Kidney epithelial cell (primary cell): ENCODE data around the gene CTSE. TPM values are rescaled to one million over a fixed set of nuclear protein-coding genes. Genes with fewer than 3 reads are reported as not detected.

ENCODE experiments used
- DNase-seq: peaks from one replicate; pipeline ENCODE4 v3.0.0-alpha.2; 2010; ENCODE audit warnings: low read depth
- H3K27me3 ChIP-seq: 2 replicates; pipeline ENCODE4 v1.6.0; 2011; ENCODE audit warnings: low read length; ENCODE audit not compliant: control insufficient read depth, insufficient read depth
- H3K36me3 ChIP-seq: 2 replicates; pipeline ENCODE4 v1.5.1; 2011; ENCODE audit warnings: low read length; ENCODE audit not compliant: control insufficient read depth, insufficient read depth
- H3K4me3 ChIP-seq: 2 replicates; pipeline ENCODE4 v1.5.1; 2011; ENCODE audit warnings: low read depth, mild to moderate bottlenecking, control low read depth, low read length
- total RNA-seq: library from RNA; depleted of rRNA; stranded (reverse); fragments of >200 nt; gene quantifications from 2 replicates; pipeline ENCODE4 v1.2.3, GENCODE V29; 2015
- TF ChIP-seq, protein P1 (sequence below): IDR thresholded peaks from 2 replicates; pipeline ENCODE4 v1.5.1; 2011; ENCODE audit warnings: mild to moderate bottlenecking, moderate library complexity, low read length, control low read depth, inconsistent platforms; ENCODE audit not compliant: insufficient read depth, poor library complexity, severe bottlenecking

The CTSE gene
- total RNA-seq, 1 donor from 2014 or later: not detected

- TF ChIP-seq, protein P1, sequence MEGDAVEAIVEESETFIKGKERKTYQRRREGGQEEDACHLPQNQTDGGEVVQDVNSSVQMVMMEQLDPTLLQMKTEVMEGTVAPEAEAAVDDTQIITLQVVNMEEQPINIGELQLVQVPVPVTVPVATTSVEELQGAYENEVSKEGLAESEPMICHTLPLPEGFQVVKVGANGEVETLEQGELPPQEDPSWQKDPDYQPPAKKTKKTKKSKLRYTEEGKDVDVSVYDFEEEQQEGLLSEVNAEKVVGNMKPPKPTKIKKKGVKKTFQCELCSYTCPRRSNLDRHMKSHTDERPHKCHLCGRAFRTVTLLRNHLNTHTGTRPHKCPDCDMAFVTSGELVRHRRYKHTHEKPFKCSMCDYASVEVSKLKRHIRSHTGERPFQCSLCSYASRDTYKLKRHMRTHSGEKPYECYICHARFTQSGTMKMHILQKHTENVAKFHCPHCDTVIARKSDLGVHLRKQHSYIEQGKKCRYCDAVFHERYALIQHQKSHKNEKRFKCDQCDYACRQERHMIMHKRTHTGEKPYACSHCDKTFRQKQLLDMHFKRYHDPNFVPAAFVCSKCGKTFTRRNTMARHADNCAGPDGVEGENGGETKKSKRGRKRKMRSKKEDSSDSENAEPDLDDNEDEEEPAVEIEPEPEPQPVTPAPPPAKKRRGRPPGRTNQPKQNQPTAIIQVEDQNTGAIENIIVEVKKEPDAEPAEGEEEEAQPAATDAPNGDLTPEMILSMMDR: no peak
- no peak overlapping the region for H3K4me3 ChIP-seq
- H3K36me3 ChIP-seq: no peaks in the 10 kb centered on the region
- peaks cover 3% of the 10 kb centered on the region for H3K27me3 ChIP-seq
- DNase-seq: no peak
Observed at GRCh38 chr1:206025283-206025820, 1.7 kb upstream of the CTSE start.

- TF ChIP-seq, protein P1: no peak
- DNase-seq: no peak
- Histone ChIP-seq H3K27me3 (no peaks in the 10 kb centered on the region), H3K4me3 (no peak overlapping the region), H3K36me3 (no peaks in the 10 kb centered on the region)
Observed at GRCh38 chr1:206022766-206023165, 929 bp downstream of the CTSE start.

GRCh38 chr1:206021626-206022365 is 1.9 kb downstream of the CTSE start:
- DNase-seq: no peak
- Histone ChIP-seq H3K27me3 (no peaks in the 10 kb centered on the region), H3K4me3 (no peak overlapping the region), H3K36me3 (no peaks in the 10 kb centered on the region)
- TF ChIP-seq, protein P1: no peak

DNA sequence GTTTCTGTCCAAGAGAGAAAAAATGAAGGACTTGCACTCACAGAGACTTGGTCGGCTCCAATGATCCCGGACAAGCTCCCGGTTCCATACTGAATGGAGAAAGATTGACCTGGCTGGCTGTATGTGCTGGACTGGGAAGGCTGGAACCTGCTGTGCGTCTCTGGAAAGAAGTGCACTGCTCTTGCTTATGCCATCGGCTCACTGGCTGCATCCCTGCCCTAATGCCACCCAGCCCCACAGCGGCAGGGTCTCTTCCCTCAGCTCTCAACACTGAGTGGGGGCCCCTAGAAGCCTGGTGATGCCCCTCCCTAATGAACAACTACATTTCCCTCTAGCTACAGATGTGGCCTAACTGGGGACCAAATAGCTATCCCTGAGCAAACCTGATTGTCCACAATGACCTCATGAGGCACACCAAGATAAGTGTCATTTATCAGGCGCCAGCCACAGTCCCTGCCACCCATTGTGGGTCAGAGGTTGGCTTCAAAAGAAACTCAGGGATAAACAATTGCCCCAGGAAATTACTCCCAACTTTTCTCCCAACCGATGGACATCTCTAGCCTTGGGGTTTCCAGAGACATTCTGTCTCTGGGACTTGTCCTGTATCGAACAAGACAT is 2.6 kb downstream of the CTSE start:
- H3K36me3 ChIP-seq: no peaks in the 10 kb centered on the region
- H3K27me3 ChIP-seq: no peaks in the 10 kb centered on the region
- TF ChIP-seq, protein P1: no peak
- H3K4me3 ChIP-seq: no peak overlapping the region
- no peak for DNase-seq

- Histone ChIP-seq H3K4me3 (no peak overlapping the region), H3K27me3 (no peaks in the 10 kb centered on the region), H3K36me3 (no peaks in the 10 kb centered on the region)
- TF ChIP-seq, protein P1: no peak
- no peak for DNase-seq
Observed at GRCh38 chr1:206020393-206021007, 3.2 kb downstream of the CTSE start.
